Spinal cord (tissue), 10 donors: ENCODE data around the gene IQSEC1. TPM values are rescaled to one million over a fixed set of nuclear protein-coding genes. Genes with fewer than 3 reads are reported as not detected.

ENCODE experiments used
- DNase-seq, 6 donors: peaks; one replicate each; pipeline versions ENCODE4 v3.0.0 to v3.0.0-alpha.2; 2013 to 2015; ENCODE audit warnings: low spot score in 6 of 6, low read depth in 4 of 6
- H3K27ac ChIP-seq: one replicate; pipeline ENCODE4 v1.5.1; 2013; ENCODE audit warnings: low read depth, low read length, control low read depth
- H3K27me3 ChIP-seq: one replicate; pipeline ENCODE4 v1.6.1; 2013; ENCODE audit warnings: low read length; ENCODE audit not compliant: control insufficient read depth, insufficient read depth
- H3K36me3 ChIP-seq: one replicate; pipeline ENCODE4 v1.6.1; 2013; ENCODE audit warnings: low read length; ENCODE audit not compliant: control insufficient read depth, insufficient read depth
- H3K4me1 ChIP-seq: one replicate; pipeline ENCODE4 v1.6.1; 2013; ENCODE audit warnings: low read length; ENCODE audit not compliant: control insufficient read depth, insufficient read depth
- H3K4me3 ChIP-seq: one replicate; pipeline ENCODE4 v1.5.1; 2013; ENCODE audit warnings: low read depth, low read length, control low read depth
- H3K9me3 ChIP-seq: one replicate; pipeline ENCODE4 v1.6.1; 2013; ENCODE audit warnings: low read length; ENCODE audit not compliant: control insufficient read depth, insufficient read depth
- WGBS: methylation state at CpG from one replicate; pipeline ENCODE4 v1.1.5; 2013; ENCODE audit warnings: missing lambda C conversion rate; ENCODE audit not compliant: insufficient coverage; 5-methylcytosine and 5-hydroxymethylcytosine counted together
- polyA plus RNA-seq, 2 donors: library from polyadenylated mRNA; unstranded; fragments of 120-200 nt; gene quantifications; one replicate each; pipeline ENCODE4 v1.2.1, GENCODE V29; 2013; ENCODE audit not compliant: insufficient read length in 2 of 2
- total RNA-seq, 2 donors: library from RNA; depleted of rRNA in 1 of 2; stranded (reverse); fragments of 120-200 nt in 1 of 2; fragments of >200 nt in 1 of 2; gene quantifications; one replicate each; pipeline versions ENCODE4 v1.2.3 to v1.2.4, GENCODE V29; 2013 to 2014
- donor health status: healthy.

Gene IQSEC1
- total and polyA plus RNA-seq, 4 donors, result 40.2 to 87.1 (median 63.6) TPM

- Histone ChIP-seq H3K27ac (no peak overlapping the region), H3K36me3 (peaks cover 17% of the 10 kb centered on the region), H3K4me1 (peaks cover 80% of the 10 kb centered on the region), H3K27me3 (no peaks in the 10 kb centered on the region), H3K9me3 (no peaks in the 10 kb centered on the region), H3K4me3 (no peak overlapping the region)
- DNase-seq, result no peak
- 79% methylated on average over 4 of the region's 4 CpGs for WGBS
These were observed 112.1 kb downstream of the IQSEC1 start for GRCh38 chr3:12961007-12961696.

GRCh38 chr3:12960497-12960896 is 112.7 kb downstream of the IQSEC1 start:
- H3K36me3 ChIP-seq, result peaks cover 17% of the 10 kb centered on the region
- no peaks in the 10 kb centered on the region for H3K27me3 ChIP-seq
- H3K4me1 ChIP-seq, result peaks cover 80% of the 10 kb centered on the region
- no peak overlapping the region for H3K4me3 ChIP-seq
- no peak overlapping the region for H3K27ac ChIP-seq
- no peak for DNase-seq
- H3K9me3 ChIP-seq, result no peaks in the 10 kb centered on the region
- 64% methylated on average over 2 of the region's 3 CpGs for WGBS

- no peak for DNase-seq
- Histone ChIP-seq H3K9me3 (no peaks in the 10 kb centered on the region), H3K27me3 (no peaks in the 10 kb centered on the region), H3K36me3 (peaks cover 17% of the 10 kb centered on the region), H3K27ac (no peak overlapping the region), H3K4me1 (peaks cover 80% of the 10 kb centered on the region), H3K4me3 (no peak overlapping the region)
- WGBS, result 69% methylated on average over 9 of the region's 15 CpGs
These were observed 113.3 kb downstream of the IQSEC1 start for GRCh38 chr3:12959838-12960378.

- no peak overlapping the region for H3K27ac ChIP-seq
- no peaks in the 10 kb centered on the region for H3K9me3 ChIP-seq
- DNase-seq, result no peak
- WGBS, result 86% methylated on average over 5 of the region's 7 CpGs
- H3K4me3 ChIP-seq, result no peak overlapping the region
- peaks cover 80% of the 10 kb centered on the region for H3K4me1 ChIP-seq
- H3K36me3 ChIP-seq, result peaks cover 18% of the 10 kb centered on the region
- H3K27me3 ChIP-seq, result no peaks in the 10 kb centered on the region
These were observed 113.8 kb downstream of the IQSEC1 start for GRCh38 chr3:12959410-12959809.

GRCh38 chr3:12957824-12958792 is 115.1 kb downstream of the IQSEC1 start:
- WGBS, result 96% methylated on average over 9 of the region's 13 CpGs

GRCh38 chr3:12957339-12957738 is 115.9 kb downstream of the IQSEC1 start:
- Histone ChIP-seq H3K27me3 (no peaks in the 10 kb centered on the region), H3K4me3 (no peak overlapping the region), H3K36me3 (peaks cover 31% of the 10 kb centered on the region), H3K27ac (peak overlapping the region; percentile 42), H3K9me3 (no peaks in the 10 kb centered on the region), H3K4me1 (peaks cover 86% of the 10 kb centered on the region)
- peak in 1 of 6 donors; percentile 60 for DNase-seq
- WGBS, result 46% methylated on average over 7 of the region's 8 CpGs

More at GRCh38 chr3:12957824-12958792, 115.1 kb downstream of the IQSEC1 start:
- no peaks in the 10 kb centered on the region for H3K27me3 ChIP-seq
- peaks cover 26% of the 10 kb centered on the region for H3K36me3 ChIP-seq
- H3K4me3 ChIP-seq, result no peak overlapping the region
- no peaks in the 10 kb centered on the region for H3K9me3 ChIP-seq
- no peak overlapping the region for H3K27ac ChIP-seq
- DNase-seq, result no peak
- H3K4me1 ChIP-seq, result peaks cover 84% of the 10 kb centered on the region

- WGBS, result 83% methylated on average over 1 of the region's 5 CpGs
- Histone ChIP-seq H3K9me3 (no peaks in the 10 kb centered on the region), H3K4me1 (peaks cover 91% of the 10 kb centered on the region), H3K27ac (no peak overlapping the region), H3K27me3 (no peaks in the 10 kb centered on the region), H3K36me3 (peaks cover 38% of the 10 kb centered on the region), H3K4me3 (no peak overlapping the region)
- DNase-seq, result no peak
These were observed 116.9 kb downstream of the IQSEC1 start for GRCh38 chr3:12956316-12956660.

- Histone ChIP-seq H3K4me3 (no peak overlapping the region), H3K4me1 (peaks cover 87% of the 10 kb centered on the region), H3K27ac (no peak overlapping the region)
These were observed 117.4 kb downstream of the IQSEC1 start for GRCh38 chr3:12955651-12956315.

GRCh38 chr3:12954891-12955650 is 118.2 kb downstream of the IQSEC1 start:
- WGBS, result 23% methylated on average over 14 of the region's 14 CpGs
- Histone ChIP-seq H3K27ac (peak overlapping the region; percentile 69), H3K27me3 (no peaks in the 10 kb centered on the region), H3K36me3 (peaks cover 31% of the 10 kb centered on the region), H3K4me3 (no peak overlapping the region), H3K9me3 (no peaks in the 10 kb centered on the region), H3K4me1 (peaks cover 81% of the 10 kb centered on the region)
- peak in 3 of 6 donors; percentile 71 to 93 (median 86) for DNase-seq

More at GRCh38 chr3:12955651-12956315, 117.4 kb downstream of the IQSEC1 start:
- peaks cover 35% of the 10 kb centered on the region for H3K36me3 ChIP-seq
- no peaks in the 10 kb centered on the region for H3K27me3 ChIP-seq
- no peaks in the 10 kb centered on the region for H3K9me3 ChIP-seq
- DNase-seq, result no peak
- 75% methylated on average over 10 of the region's 14 CpGs for whole genome bisulfite sequencing
